Measurements from ENCODE around the gene TEX264. TPM values are rescaled to one million over a fixed set of nuclear protein-coding genes. Genes with fewer than 3 reads are reported as not detected.
"Not testable (repeated sequence)": the region's sequence is repeated elsewhere in the genome, so short reads cannot be mapped to it uniquely, and the experiment has no call there.

The TEX264 gene
- total and polyA plus RNA-seq, 8 donors: 18.7 to 73.0 (median 37.3) TPM

GRCh38 chr3:51739110-51739509 is 68.1 kb downstream of the TEX264 start:
- 56 to 74% (median 66%) methylated on average over 4 of the region's 4 CpGs for WGBS, 5 donors
- DNase-seq: no peak

GRCh38 chr3:51742320-51742719 is 71.3 kb downstream of the TEX264 start:
- H3K27ac ChIP-seq; H3K9me3 ChIP-seq; H3K4me3 ChIP-seq; H3K36me3 ChIP-seq; DNase-seq; H3K4me1 ChIP-seq; H3K27me3 ChIP-seq; intact Hi-C loops (cut with DNase I; ENCODE audit: low total_unique reads): not testable (repeated sequence)
- WGBS, 5 donors: 78 to 91% (median 86%) methylated on average over 3 of the region's 3 CpGs

More at GRCh38 chr3:51739110-51739509, 68.1 kb downstream of the TEX264 start:
- intact Hi-C loops (cut with DNase I; ENCODE audit: low total_unique reads): no loop called here
- Histone ChIP-seq H3K4me1 (no peaks in the 10 kb centered on the region), H3K9me3 (peaks cover 0 to 7% (median 3%) of the 10 kb centered on the region in 4 donors), H3K27ac (no peak overlapping the region), H3K27me3 (no peaks in the 10 kb centered on the region), H3K36me3 (no peaks in the 10 kb centered on the region), H3K4me3 (no peak overlapping the region)
- TF ChIP-seq POLR2A (IDR thresholded peaks at IDR 0.05) (no peak), CTCF (IDR thresholded peaks at IDR 0.05) (no peak), POLR2AphosphoS5 (IDR thresholded peaks at IDR 0.05) (no peak), EP300 (IDR thresholded peaks at IDR 0.05) (no peak)

GRCh38 chr3:51742978-51743377 is 71.9 kb downstream of the TEX264 start:
- H3K9me3 ChIP-seq; H3K27me3 ChIP-seq; H3K36me3 ChIP-seq; DNase-seq; H3K4me3 ChIP-seq; intact Hi-C loops (cut with DNase I; ENCODE audit: low total_unique reads); H3K27ac ChIP-seq; H3K4me1 ChIP-seq: not testable (repeated sequence)
- 59 to 84% (median 70%) methylated on average over 4 of the region's 4 CpGs for WGBS, 5 donors

GRCh38 chr3:51747840-51748239 is 76.8 kb downstream of the TEX264 start:
- DNase-seq: no peak
- Histone ChIP-seq H3K27ac (no peak overlapping the region), H3K4me1 (peaks cover 0 to 3% (median 1%) of the 10 kb centered on the region in 4 donors), H3K36me3 (no peaks in the 10 kb centered on the region), H3K9me3 (peaks cover 0 to under 1% (median 0%) of the 10 kb centered on the region in 4 donors), H3K27me3 (no peaks in the 10 kb centered on the region), H3K4me3 (no peak overlapping the region)
- TF ChIP-seq POLR2A (IDR thresholded peaks at IDR 0.05) (no peak), CTCF (IDR thresholded peaks at IDR 0.05) (no peak), POLR2AphosphoS5 (IDR thresholded peaks at IDR 0.05) (no peak), EP300 (IDR thresholded peaks at IDR 0.05) (no peak)
- intact Hi-C loops (cut with DNase I; ENCODE audit: low total_unique reads): no loop called here

- TF ChIP-seq EP300 (IDR thresholded peaks at IDR 0.05): no peak
- no peak for TF ChIP-seq CTCF (IDR thresholded peaks at IDR 0.05)
- TF ChIP-seq POLR2A (IDR thresholded peaks at IDR 0.05): no peak
- TF ChIP-seq POLR2AphosphoS5 (IDR thresholded peaks at IDR 0.05): no peak
- 52 to 74% (median 66%) methylated on average over 1 of the region's 1 CpG for WGBS, 5 donors
- no peaks in the 10 kb centered on the region for H3K27me3 ChIP-seq
- peaks cover 0 to 7% (median 2%) of the 10 kb centered on the region in 4 donors for H3K4me1 ChIP-seq
- no peak overlapping the region for H3K27ac ChIP-seq
- no peaks in the 10 kb centered on the region for H3K36me3 ChIP-seq
- DNase-seq: no peak
- no peaks in the 10 kb centered on the region for H3K9me3 ChIP-seq
- no peak overlapping the region for H3K4me3 ChIP-seq
- intact Hi-C loops (cut with DNase I; ENCODE audit: low total_unique reads): no loop called here
Observed at GRCh38 chr3:51748327-51748726, 77.3 kb downstream of the TEX264 start.

Data from stomach (tissue), 9 donors.